ENCODE results near the gene ADAMTSL4.

DNA sequence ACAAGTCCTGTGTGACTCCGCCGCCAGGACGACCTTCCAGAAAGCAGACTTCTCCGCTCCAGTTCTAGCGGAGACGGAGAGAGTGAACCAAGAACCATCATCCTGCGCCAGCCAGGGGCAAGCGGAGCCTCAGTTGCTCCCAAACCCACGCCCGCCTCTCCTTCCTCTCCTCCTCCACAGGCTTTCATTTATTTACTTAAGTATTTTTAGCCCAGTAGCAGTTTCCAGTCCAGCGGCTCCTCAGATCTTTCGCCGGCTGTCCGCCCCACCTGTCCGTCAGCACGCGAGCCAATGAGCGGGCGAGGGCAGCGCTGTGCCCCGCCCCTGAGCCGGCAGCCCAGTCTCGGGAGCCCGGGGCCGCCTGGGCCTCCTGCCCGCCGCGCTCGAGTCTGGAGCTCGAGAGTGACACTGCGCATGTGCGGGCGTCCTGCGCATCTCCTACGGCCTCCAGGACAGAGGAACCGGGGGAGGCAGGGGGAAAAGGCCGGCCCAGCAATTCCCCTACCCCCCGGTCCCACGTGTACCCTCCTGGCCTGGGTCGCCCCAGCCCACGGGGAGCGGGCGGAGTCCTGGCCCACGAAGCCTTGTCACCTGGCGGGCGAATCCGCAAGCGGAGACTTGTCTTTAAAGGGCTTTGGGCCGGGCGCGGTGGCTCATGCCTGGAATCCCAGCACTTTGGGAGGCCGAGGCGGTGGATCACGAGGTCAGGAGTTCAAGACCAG, 33.7 kb upstream of the ADAMTSL4 start, which contains the start of gene FALEC:
- TF ChIP-seq, protein P1, sequence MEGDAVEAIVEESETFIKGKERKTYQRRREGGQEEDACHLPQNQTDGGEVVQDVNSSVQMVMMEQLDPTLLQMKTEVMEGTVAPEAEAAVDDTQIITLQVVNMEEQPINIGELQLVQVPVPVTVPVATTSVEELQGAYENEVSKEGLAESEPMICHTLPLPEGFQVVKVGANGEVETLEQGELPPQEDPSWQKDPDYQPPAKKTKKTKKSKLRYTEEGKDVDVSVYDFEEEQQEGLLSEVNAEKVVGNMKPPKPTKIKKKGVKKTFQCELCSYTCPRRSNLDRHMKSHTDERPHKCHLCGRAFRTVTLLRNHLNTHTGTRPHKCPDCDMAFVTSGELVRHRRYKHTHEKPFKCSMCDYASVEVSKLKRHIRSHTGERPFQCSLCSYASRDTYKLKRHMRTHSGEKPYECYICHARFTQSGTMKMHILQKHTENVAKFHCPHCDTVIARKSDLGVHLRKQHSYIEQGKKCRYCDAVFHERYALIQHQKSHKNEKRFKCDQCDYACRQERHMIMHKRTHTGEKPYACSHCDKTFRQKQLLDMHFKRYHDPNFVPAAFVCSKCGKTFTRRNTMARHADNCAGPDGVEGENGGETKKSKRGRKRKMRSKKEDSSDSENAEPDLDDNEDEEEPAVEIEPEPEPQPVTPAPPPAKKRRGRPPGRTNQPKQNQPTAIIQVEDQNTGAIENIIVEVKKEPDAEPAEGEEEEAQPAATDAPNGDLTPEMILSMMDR (IDR thresholded peaks at IDR 0.05; ENCODE audit: insufficient read depth, low read length, poor library complexity, severe bottlenecking) = no peak
- TF ChIP-seq EZH2phosphoT487 (conservative IDR thresholded peaks at IDR 0.05; ENCODE audit: low read length) = no peak
